Spinal cord (tissue), 10 donors: Measurements from ENCODE around the gene PGF. TPM values are rescaled to one million over a fixed set of nuclear protein-coding genes. Genes with fewer than 3 reads are reported as not detected.
A peak's percentile ranks its signal among the peaks of the same experiment; 100 is the strongest.

Experiments used
- DNase-seq, 6 donors: peaks; one replicate each; pipeline versions ENCODE4 v3.0.0 to v3.0.0-alpha.2; 2013 to 2015; ENCODE audit warnings: low spot score in 6 of 6, low read depth in 4 of 6
- H3K27ac ChIP-seq: one replicate; pipeline ENCODE4 v1.5.1; 2013; ENCODE audit warnings: low read depth, low read length, control low read depth
- H3K27me3 ChIP-seq: one replicate; pipeline ENCODE4 v1.6.1; 2013; ENCODE audit warnings: low read length; ENCODE audit not compliant: control insufficient read depth, insufficient read depth
- H3K36me3 ChIP-seq: one replicate; pipeline ENCODE4 v1.6.1; 2013; ENCODE audit warnings: low read length; ENCODE audit not compliant: control insufficient read depth, insufficient read depth
- H3K4me1 ChIP-seq: one replicate; pipeline ENCODE4 v1.6.1; 2013; ENCODE audit warnings: low read length; ENCODE audit not compliant: control insufficient read depth, insufficient read depth
- H3K4me3 ChIP-seq: one replicate; pipeline ENCODE4 v1.5.1; 2013; ENCODE audit warnings: low read depth, low read length, control low read depth
- H3K9me3 ChIP-seq: one replicate; pipeline ENCODE4 v1.6.1; 2013; ENCODE audit warnings: low read length; ENCODE audit not compliant: control insufficient read depth, insufficient read depth
- WGBS: methylation state at CpG from one replicate; pipeline ENCODE4 v1.1.5; 2013; ENCODE audit warnings: missing lambda C conversion rate; ENCODE audit not compliant: insufficient coverage; 5-methylcytosine and 5-hydroxymethylcytosine counted together
- polyA plus RNA-seq, 2 donors: library from polyadenylated mRNA; unstranded; fragments of 120-200 nt; gene quantifications; one replicate each; pipeline ENCODE4 v1.2.1, GENCODE V29; 2013; ENCODE audit not compliant: insufficient read length in 2 of 2
- total RNA-seq, 2 donors: library from RNA; depleted of rRNA in 1 of 2; stranded (reverse); fragments of 120-200 nt in 1 of 2; fragments of >200 nt in 1 of 2; gene quantifications; one replicate each; pipeline versions ENCODE4 v1.2.3 to v1.2.4, GENCODE V29; 2013 to 2014
- donor health status: healthy.

PGF gene
- total and polyA plus RNA-seq, 4 donors: 5.7 to 23.0 (median 10.8) TPM

- Histone ChIP-seq H3K4me1 (peaks cover 11% of the 10 kb centered on the region), H3K27ac (no peak overlapping the region), H3K4me3 (no peak overlapping the region), H3K36me3 (no peaks in the 10 kb centered on the region), H3K27me3 (no peaks in the 10 kb centered on the region), H3K9me3 (no peaks in the 10 kb centered on the region)
- DNase-seq: no peak
- 65% methylated on average over 2 of the region's 4 CpGs for WGBS
Observed at GRCh38 chr14:74988131-74988530, 32.7 kb upstream of the PGF start.

DNA sequence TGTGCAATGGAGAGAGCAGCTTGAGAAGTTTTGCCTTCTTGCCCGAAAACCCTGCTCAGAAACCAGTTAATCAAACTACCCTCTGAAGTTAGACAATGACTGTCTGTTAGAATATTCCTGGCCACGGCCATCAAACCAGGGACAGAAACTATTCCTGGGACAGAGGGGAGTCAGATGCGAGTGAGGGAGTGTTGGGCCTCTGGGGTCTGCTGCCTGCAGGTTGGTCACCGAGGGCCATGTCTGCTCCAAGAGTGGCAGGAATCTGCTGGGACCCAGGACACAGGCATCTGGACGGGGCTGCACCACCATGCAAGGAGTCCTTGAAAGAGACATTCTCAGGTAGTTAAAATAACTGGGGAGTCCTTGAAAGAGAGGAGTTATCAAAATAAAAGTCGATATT lies 30.4 kb upstream of the PGF start:
- no peaks in the 10 kb centered on the region for H3K27me3 ChIP-seq
- no peaks in the 10 kb centered on the region for H3K9me3 ChIP-seq
- no peaks in the 10 kb centered on the region for H3K36me3 ChIP-seq
- no peak overlapping the region for H3K27ac ChIP-seq
- WGBS: 83% methylated on average over 3 of the region's 6 CpGs
- H3K4me1 ChIP-seq: peaks cover 23% of the 10 kb centered on the region
- DNase-seq: no peak
- no peak overlapping the region for H3K4me3 ChIP-seq

GRCh38 chr14:74985028-74985310 lies 29.6 kb upstream of the PGF start:
- no peaks in the 10 kb centered on the region for H3K9me3 ChIP-seq
- no peaks in the 10 kb centered on the region for H3K36me3 ChIP-seq
- peaks cover 31% of the 10 kb centered on the region for H3K4me1 ChIP-seq
- H3K27ac ChIP-seq: no peak overlapping the region
- no peak for DNase-seq
- WGBS: 70% methylated on average over 10 of the region's 10 CpGs
- no peaks in the 10 kb centered on the region for H3K27me3 ChIP-seq
- H3K4me3 ChIP-seq: no peak overlapping the region

DNA sequence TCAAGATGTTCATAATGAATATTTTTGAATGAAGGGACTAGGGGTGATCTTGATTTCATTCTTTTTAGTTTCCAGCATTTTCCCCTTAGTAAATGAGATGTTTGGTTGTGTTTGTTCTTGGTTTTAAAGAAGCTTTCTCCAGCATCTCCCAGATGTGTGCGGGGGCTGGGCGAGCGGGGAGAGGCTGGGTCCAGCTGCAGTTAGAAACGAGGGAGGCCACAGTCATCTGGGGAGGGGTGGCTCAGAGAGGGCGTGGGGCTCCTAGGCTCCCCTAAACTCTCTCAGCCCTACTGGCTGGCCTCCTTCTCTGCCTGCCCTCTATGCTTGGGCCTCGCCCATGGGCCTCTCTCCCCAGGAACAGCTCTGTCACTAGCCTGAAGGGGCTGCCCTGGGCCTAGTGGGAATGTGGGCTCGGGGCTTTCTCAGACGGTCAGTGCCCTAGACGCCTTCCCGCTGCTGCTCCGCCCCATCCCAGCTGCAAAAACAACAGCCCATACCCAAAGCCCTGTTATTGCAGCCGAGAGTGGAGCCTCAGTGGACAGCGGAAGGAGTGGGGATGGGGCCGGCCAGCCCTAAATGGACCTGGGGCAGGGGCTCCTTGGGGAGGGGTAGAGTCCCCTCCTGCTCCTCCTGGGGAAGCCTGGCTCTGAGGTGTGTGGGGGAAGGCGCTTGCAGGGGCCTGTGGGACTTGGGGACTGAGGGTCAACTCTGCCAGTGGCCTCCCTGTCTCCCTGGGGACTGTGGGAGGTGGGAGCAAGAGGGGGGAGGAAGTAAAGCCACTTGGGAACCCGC lies 29.0 kb upstream of the PGF start:
- WGBS: 72% methylated on average over 5 of the region's 16 CpGs
- Histone ChIP-seq H3K4me1 (peaks cover 36% of the 10 kb centered on the region), H3K36me3 (no peaks in the 10 kb centered on the region), H3K9me3 (no peaks in the 10 kb centered on the region), H3K27ac (peak overlapping the region; percentile 35), H3K27me3 (no peaks in the 10 kb centered on the region), H3K4me3 (no peak overlapping the region)
- DNase-seq: peak in 1 of 6 donors; percentile 44

DNA sequence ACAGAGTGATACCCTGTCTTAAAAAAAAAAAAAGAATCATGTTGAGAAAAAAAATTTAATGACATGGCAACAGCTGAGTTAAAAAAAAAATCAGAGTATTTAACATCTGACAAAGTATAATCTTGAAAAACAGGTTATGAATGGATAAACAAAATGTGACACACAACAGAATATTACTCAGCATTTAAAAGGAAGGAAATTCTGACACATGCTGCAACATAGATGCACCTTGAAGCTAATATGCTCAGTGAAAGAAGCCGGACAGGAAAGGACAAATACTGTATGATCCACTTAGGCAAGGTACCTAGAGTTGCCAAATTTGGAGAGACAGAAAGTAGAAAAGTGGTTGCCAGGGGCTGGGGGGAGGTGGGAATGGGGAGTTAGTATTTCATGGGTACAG lies 27.9 kb upstream of the PGF start:
- H3K4me1 ChIP-seq: peaks cover 45% of the 10 kb centered on the region
- H3K27me3 ChIP-seq: no peaks in the 10 kb centered on the region

DNA sequence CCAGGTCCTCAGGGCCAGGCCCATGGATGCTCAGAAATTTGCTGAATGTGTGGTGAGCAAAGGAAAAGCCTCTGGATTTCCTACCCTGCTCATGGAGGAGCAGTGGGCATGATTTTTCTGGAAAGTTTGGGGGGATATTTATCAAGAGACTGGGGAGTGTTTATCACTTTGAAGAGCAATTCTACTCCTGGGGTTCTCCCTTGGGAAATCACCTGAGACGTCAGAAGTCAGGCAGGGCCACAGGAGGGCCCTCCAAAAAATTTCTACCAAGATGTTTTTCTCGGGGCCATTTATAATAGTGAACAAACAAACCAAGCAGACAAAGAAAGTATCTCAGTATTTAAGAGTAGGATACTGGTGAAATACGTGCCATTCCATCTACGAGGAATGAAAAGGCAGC lies 27.3 kb upstream of the PGF start:
- no peak overlapping the region for H3K27ac ChIP-seq
- WGBS: 60% methylated on average over 1 of the region's 4 CpGs
- peaks cover 3% of the 10 kb centered on the region for H3K36me3 ChIP-seq
- DNase-seq: no peak
- H3K27me3 ChIP-seq: no peaks in the 10 kb centered on the region
- no peak overlapping the region for H3K4me3 ChIP-seq
- H3K4me1 ChIP-seq: peaks cover 52% of the 10 kb centered on the region
- no peaks in the 10 kb centered on the region for H3K9me3 ChIP-seq

More for the DNA sequence above, 27.9 kb upstream of the PGF start:
- H3K9me3 ChIP-seq: no peaks in the 10 kb centered on the region
- no peaks in the 10 kb centered on the region for H3K36me3 ChIP-seq
- 93% methylated on average over 1 of the region's 1 CpG for WGBS
- no peak for DNase-seq
- H3K27ac ChIP-seq: no peak overlapping the region
- H3K4me3 ChIP-seq: no peak overlapping the region

DNA sequence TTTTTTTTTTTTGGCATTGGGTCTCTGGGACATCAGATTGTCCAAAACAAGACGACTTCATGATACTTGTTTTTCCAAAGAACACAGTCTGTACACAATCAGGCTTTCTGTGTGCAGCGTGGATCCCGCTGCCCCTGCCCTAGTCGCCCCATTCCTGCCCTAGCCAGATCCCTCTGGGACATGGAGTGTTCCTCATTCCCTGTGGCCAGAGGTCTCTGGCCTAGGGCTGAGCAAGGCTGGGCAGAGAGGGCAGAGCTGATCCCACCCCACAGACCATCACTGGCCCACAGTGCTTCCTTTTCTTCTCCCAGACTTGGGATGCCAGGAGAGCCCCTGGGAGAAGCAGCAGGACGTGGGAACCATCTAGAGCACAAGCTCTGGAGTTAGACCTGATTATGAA lies 26.4 kb upstream of the PGF start:
- no peaks in the 10 kb centered on the region for H3K27me3 ChIP-seq
- no peak overlapping the region for H3K4me3 ChIP-seq
- peaks cover 3% of the 10 kb centered on the region for H3K36me3 ChIP-seq
- H3K4me1 ChIP-seq: peaks cover 54% of the 10 kb centered on the region
- no peaks in the 10 kb centered on the region for H3K9me3 ChIP-seq
- 93% methylated on average over 4 of the region's 5 CpGs for WGBS
- H3K27ac ChIP-seq: no peak overlapping the region
- no peak for DNase-seq

DNA sequence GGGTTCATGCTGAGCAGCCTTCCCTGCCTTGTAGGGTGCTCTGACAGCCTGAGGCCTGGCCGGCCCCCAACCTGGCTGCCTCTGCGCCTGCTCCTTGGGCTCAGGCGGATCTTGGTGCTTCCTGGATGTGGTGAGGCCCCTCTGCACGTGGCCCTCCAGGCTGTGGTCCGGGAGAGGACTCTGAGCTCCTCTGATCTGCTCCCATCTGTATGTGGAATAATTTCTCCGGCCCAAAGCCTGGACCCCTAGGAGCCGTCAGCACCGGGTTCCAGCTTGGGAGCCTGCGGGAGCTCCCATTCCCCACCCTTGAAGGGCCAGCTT lies 26.0 kb upstream of the PGF start:
- peaks cover 3% of the 10 kb centered on the region for H3K36me3 ChIP-seq
- 85% methylated on average over 9 of the region's 9 CpGs for WGBS
- H3K4me3 ChIP-seq: no peak overlapping the region
- H3K9me3 ChIP-seq: no peaks in the 10 kb centered on the region
- DNase-seq: no peak
- H3K27ac ChIP-seq: peak overlapping the region; percentile 37
- peaks cover 54% of the 10 kb centered on the region for H3K4me1 ChIP-seq
- no peaks in the 10 kb centered on the region for H3K27me3 ChIP-seq

- WGBS: 20% methylated on average over 35 of the region's 35 CpGs
- peaks cover 54% of the 10 kb centered on the region for H3K4me1 ChIP-seq
- H3K4me3 ChIP-seq: no peak overlapping the region
- peak in 2 of 6 donors; percentile 64 for DNase-seq
- peak overlapping the region; percentile 37 for H3K27ac ChIP-seq
- peaks cover 3% of the 10 kb centered on the region for H3K36me3 ChIP-seq
- H3K27me3 ChIP-seq: no peaks in the 10 kb centered on the region
- no peaks in the 10 kb centered on the region for H3K9me3 ChIP-seq
Observed at GRCh38 chr14:74980731-74981461, 25.5 kb upstream of the PGF start.

DNA sequence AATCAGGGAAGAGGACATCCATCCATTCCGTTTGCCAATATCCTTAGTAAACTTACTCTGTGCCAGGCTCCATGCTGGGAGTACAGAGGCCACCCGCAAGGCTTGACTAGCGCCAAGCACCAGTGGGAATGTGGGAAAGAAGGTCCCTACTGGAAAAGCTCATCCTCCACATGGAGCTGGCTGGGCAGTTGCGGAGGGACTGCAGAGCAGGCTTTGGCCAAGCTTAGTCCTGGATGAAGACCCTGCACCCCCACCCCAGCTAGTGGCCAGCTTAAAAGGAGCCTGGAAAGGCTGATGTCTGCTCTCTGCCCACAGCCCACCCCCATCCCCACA lies 25.0 kb upstream of the PGF start:
- WGBS: no CpG with 5 or more reads among the region's 4 CpGs
- peak overlapping the region; percentile 2 for H3K27ac ChIP-seq
- DNase-seq: peak in 2 of 6 donors; percentile 24 to 43

More for the DNA sequence above, 25.0 kb upstream of the PGF start:
- Histone ChIP-seq H3K9me3 (no peaks in the 10 kb centered on the region), H3K4me3 (no peak overlapping the region), H3K36me3 (peaks cover 3% of the 10 kb centered on the region), H3K27me3 (no peaks in the 10 kb centered on the region), H3K4me1 (peaks cover 54% of the 10 kb centered on the region)
